Activated CD8-positive, alpha-beta memory T cell treated with anti-CD3 and anti-CD28 coated beads, Interleukin-2, amount 50 U/mL, for 1 hour (primary cell): ENCODE data around the gene DAB1.

Experiments
- DNase-seq: peaks from one replicate; pipeline ENCODE4 v3.0.0-alpha.2; 2020; ENCODE audit errors: extremely low read depth

Gene DAB1

GRCh38 chr1:57423656-57424211 lies at the start of gene DAB1:
DAB1 (minus strand) TSS chr1:57424060; CDS start chr1:57291030, 133,030 bp downstream.
- no peak for DNase-seq

GRCh38 chr1:57473448-57473847 lies 49.6 kb upstream of the DAB1 start:
- DNase-seq, result no peak

- DNase-seq, result no peak
These were observed 48.1 kb upstream of the DAB1 start for GRCh38 chr1:57471995-57472394.

- no peak for DNase-seq
These were observed 46.2 kb upstream of the DAB1 start for GRCh38 chr1:57470036-57470435.

- no peak for DNase-seq
These were observed 45.0 kb upstream of the DAB1 start for GRCh38 chr1:57468641-57469523.

GRCh38 chr1:57467830-57468229 lies 44.0 kb upstream of the DAB1 start:
- DNase-seq, result no peak

- no peak for DNase-seq
These were observed 40.9 kb upstream of the DAB1 start for GRCh38 chr1:57464756-57465155.

- DNase-seq, result no peak
These were observed 39.5 kb upstream of the DAB1 start for GRCh38 chr1:57463343-57463742.

GRCh38 chr1:57461405-57461804 lies 37.5 kb upstream of the DAB1 start:
- DNase-seq, result no peak

GRCh38 chr1:57451516-57451915 lies 27.7 kb upstream of the DAB1 start:
- DNase-seq, result no peak

- no peak for DNase-seq
These were observed 27.1 kb upstream of the DAB1 start for GRCh38 chr1:57450981-57451380.

GRCh38 chr1:57447551-57447950 lies 23.7 kb upstream of the DAB1 start:
- no peak for DNase-seq

- DNase-seq, result no peak
These were observed 19.1 kb upstream of the DAB1 start for GRCh38 chr1:57443004-57443403.

GRCh38 chr1:57440096-57440495 lies 16.2 kb upstream of the DAB1 start:
- no peak for DNase-seq

- no peak for DNase-seq
These were observed 7.5 kb upstream of the DAB1 start for GRCh38 chr1:57431400-57431799.

GRCh38 chr1:57424231-57425027 lies 569 bp upstream of the DAB1 start:
- DNase-seq, result no peak

- no peak for DNase-seq
These were observed 665 bp downstream of the DAB1 start for GRCh38 chr1:57423135-57423655.

GRCh38 chr1:57422271-57423134 lies 1.4 kb downstream of the DAB1 start:
- no peak for DNase-seq

- no peak for DNase-seq
These were observed 2.1 kb downstream of the DAB1 start for GRCh38 chr1:57421806-57422205.

- DNase-seq, result no peak
These were observed 2.7 kb downstream of the DAB1 start for GRCh38 chr1:57420981-57421785.

- DNase-seq, result no peak
These were observed 4.9 kb downstream of the DAB1 start for GRCh38 chr1:57418971-57419370.
